Measurements from ENCODE around the gene AUTS2. TPM values are rescaled to one million over a fixed set of nuclear protein-coding genes. Genes with fewer than 3 reads are reported as not detected.

AUTS2 gene
- polyA plus RNA-seq, 1 donor from 2014 or later = 97.3 TPM

DNA sequence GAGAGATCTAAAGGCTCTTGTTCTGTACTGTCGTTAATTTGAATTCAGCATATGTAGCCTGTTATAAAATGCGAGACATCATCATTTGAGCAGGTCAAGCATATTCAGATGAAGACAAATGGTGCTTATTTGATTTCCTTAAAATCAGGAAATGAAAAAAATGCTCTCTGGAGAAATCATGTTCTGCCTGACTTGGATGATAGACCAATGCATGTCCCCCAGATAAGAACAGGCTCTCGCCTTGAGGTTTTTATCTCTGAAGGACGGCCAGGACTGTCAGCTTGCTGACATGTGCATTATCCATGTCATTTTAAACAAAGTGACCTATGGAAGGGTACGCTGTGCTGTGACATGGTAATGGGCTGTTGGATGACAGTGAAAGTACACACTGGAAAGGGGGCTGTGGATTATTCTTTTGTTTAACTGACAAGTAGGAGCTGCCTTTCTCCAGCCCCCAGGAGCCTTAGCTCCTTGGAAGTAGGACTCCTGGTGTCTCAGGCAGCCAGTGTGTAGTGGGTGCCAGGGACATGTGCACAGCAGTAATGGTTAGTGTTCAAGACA lies 838.6 kb downstream of the AUTS2 start:
- TF ChIP-seq CTCF (IDR thresholded peaks at IDR 0.05; ENCODE audit: poor library complexity, severe bottlenecking) (no peak), EZH2 (IDR thresholded peaks at IDR 0.05; ENCODE audit: borderline replicate concordance, insufficient read depth, low read length, poor library complexity, severe bottlenecking) (no peak), MXI1 (conservative IDR thresholded peaks at IDR 0.05; ENCODE audit: poor library complexity, severe bottlenecking) (no peak), RAD21 (conservative IDR thresholded peaks at IDR 0.05) (peak; percentile 15), TAF1 (IDR thresholded peaks at IDR 0.05; ENCODE audit: low read depth) (no peak), SMC3 (conservative IDR thresholded peaks at IDR 0.05; ENCODE audit: poor library complexity) (no peak), POLR2AphosphoS5 (IDR thresholded peaks at IDR 0.05) (peak; percentile 98), EP300 (conservative IDR thresholded peaks at IDR 0.05; ENCODE audit: poor library complexity, severe bottlenecking) (peak; percentile 98)
- TF ChIP-seq, protein P1, sequence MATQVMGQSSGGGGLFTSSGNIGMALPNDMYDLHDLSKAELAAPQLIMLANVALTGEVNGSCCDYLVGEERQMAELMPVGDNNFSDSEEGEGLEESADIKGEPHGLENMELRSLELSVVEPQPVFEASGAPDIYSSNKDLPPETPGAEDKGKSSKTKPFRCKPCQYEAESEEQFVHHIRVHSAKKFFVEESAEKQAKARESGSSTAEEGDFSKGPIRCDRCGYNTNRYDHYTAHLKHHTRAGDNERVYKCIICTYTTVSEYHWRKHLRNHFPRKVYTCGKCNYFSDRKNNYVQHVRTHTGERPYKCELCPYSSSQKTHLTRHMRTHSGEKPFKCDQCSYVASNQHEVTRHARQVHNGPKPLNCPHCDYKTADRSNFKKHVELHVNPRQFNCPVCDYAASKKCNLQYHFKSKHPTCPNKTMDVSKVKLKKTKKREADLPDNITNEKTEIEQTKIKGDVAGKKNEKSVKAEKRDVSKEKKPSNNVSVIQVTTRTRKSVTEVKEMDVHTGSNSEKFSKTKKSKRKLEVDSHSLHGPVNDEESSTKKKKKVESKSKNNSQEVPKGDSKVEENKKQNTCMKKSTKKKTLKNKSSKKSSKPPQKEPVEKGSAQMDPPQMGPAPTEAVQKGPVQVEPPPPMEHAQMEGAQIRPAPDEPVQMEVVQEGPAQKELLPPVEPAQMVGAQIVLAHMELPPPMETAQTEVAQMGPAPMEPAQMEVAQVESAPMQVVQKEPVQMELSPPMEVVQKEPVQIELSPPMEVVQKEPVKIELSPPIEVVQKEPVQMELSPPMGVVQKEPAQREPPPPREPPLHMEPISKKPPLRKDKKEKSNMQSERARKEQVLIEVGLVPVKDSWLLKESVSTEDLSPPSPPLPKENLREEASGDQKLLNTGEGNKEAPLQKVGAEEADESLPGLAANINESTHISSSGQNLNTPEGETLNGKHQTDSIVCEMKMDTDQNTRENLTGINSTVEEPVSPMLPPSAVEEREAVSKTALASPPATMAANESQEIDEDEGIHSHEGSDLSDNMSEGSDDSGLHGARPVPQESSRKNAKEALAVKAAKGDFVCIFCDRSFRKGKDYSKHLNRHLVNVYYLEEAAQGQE (IDR thresholded peaks at IDR 0.05; ENCODE audit: borderline replicate concordance) = peak; percentile 82
- no peaks in the 10 kb centered on the region for H4K20me1 ChIP-seq (ENCODE audit: insufficient read depth)
- H3K79me2 ChIP-seq (replicated peaks; ENCODE audit: insufficient read depth, low read length) = no peaks in the 10 kb centered on the region
- peak overlapping the region; percentile 30 for H3K4me3 ChIP-seq (ENCODE audit: low read length)
- no peaks in the 10 kb centered on the region for H3K9me3 ChIP-seq (ENCODE audit: low read length)
- no peaks in the 10 kb centered on the region for H3K27me3 ChIP-seq (ENCODE audit: insufficient read depth, low read depth, low read length)
- peak overlapping the region; percentile 32 for H3K9ac ChIP-seq (ENCODE audit: low read length)
- H3K36me3 ChIP-seq (ENCODE audit: insufficient read depth, low read length) = no peaks in the 10 kb centered on the region
- H3K4me2 ChIP-seq (ENCODE audit: low read length) = no peak overlapping the region
- no peaks in the 10 kb centered on the region for H3K9me2 ChIP-seq (ENCODE audit: insufficient read depth, low read length)
- H2AFZ ChIP-seq (ENCODE audit: low read depth, low read length) = no peak overlapping the region
- H3F3A ChIP-seq (ENCODE audit: insufficient read depth, low read length, poor library complexity, severe bottlenecking) = peaks cover 3% of the 10 kb centered on the region
- H3K27ac ChIP-seq (ENCODE audit: low read length) = peak overlapping the region; percentile 51

GRCh38 chr7:70439651-70440050 lies 841.4 kb downstream of the AUTS2 start:
- H3K9me3 ChIP-seq (ENCODE audit: low read length) = no peaks in the 10 kb centered on the region
- no peak overlapping the region for H3K4me2 ChIP-seq (ENCODE audit: low read length)
- H3K9me2 ChIP-seq (ENCODE audit: insufficient read depth, low read length) = no peaks in the 10 kb centered on the region
- no peak overlapping the region for H3K9ac ChIP-seq (ENCODE audit: low read length)
- no peak overlapping the region for H3K4me3 ChIP-seq (ENCODE audit: low read length)
- no peaks in the 10 kb centered on the region for H3K27me3 ChIP-seq (ENCODE audit: insufficient read depth, low read depth, low read length)
- H2AFZ ChIP-seq (ENCODE audit: low read depth, low read length) = no peak overlapping the region
- no peak for TF ChIP-seq TAF1 (IDR thresholded peaks at IDR 0.05; ENCODE audit: low read depth)
- no peak for TF ChIP-seq EP300 (conservative IDR thresholded peaks at IDR 0.05; ENCODE audit: poor library complexity, severe bottlenecking)
- no peak for TF ChIP-seq EZH2 (IDR thresholded peaks at IDR 0.05; ENCODE audit: borderline replicate concordance, insufficient read depth, low read length, poor library complexity, severe bottlenecking)
- TF ChIP-seq RAD21 (conservative IDR thresholded peaks at IDR 0.05) = no peak
- no peak for TF ChIP-seq CTCF (IDR thresholded peaks at IDR 0.05; ENCODE audit: poor library complexity, severe bottlenecking)
- no peak for TF ChIP-seq POLR2AphosphoS5 (IDR thresholded peaks at IDR 0.05)
- TF ChIP-seq SMC3 (conservative IDR thresholded peaks at IDR 0.05; ENCODE audit: poor library complexity) = no peak
- no peak for TF ChIP-seq MXI1 (conservative IDR thresholded peaks at IDR 0.05; ENCODE audit: poor library complexity, severe bottlenecking)
- TF ChIP-seq, protein P1 (IDR thresholded peaks at IDR 0.05; ENCODE audit: borderline replicate concordance) = no peak
- peaks cover 3% of the 10 kb centered on the region for H3F3A ChIP-seq (ENCODE audit: insufficient read depth, low read length, poor library complexity, severe bottlenecking)
- no peaks in the 10 kb centered on the region for H4K20me1 ChIP-seq (ENCODE audit: insufficient read depth)
- no peak overlapping the region for H3K27ac ChIP-seq (ENCODE audit: low read length)
- no peaks in the 10 kb centered on the region for H3K79me2 ChIP-seq (replicated peaks; ENCODE audit: insufficient read depth, low read length)
- H3K36me3 ChIP-seq (ENCODE audit: insufficient read depth, low read length) = no peaks in the 10 kb centered on the region
